ENCODE data around the gene LACC1.

LACC1 gene

DNA sequence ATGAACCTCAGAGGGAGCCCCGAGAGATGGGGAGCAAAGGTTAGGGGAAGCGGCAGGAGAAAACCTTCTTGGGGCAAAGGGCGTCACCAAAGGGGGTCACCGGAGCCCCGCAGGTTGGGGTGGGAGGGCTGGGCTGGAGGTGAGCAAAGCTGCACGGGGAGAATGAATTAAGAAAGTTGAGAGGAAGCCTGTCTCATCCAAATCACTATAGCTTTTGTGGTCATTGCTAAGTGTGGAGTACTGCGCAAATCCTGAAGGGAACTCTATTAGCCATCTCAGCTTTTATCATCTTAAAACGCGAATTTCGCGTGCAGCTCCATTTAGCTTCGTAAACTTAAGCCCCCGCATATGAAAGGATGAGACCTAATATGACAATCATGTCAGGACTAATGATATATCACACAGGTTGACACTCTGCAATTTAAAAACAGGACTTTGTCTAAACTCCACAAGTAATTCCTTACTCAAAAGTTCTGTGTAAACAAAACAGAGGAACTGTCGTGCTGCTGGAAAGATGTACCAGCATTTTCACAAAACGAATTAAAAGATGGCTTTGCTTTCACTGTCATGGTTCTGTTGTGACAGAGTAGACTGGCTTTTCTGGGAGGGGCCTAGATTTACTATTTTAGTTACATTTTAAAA lies 631 bp downstream of the LACC1 start:
- H3K9ac ChIP-seq (ENCODE audit: low read length) = no peak overlapping the region
- TF ChIP-seq EZH2 (optimal IDR thresholded peaks at IDR 0.05; ENCODE audit: low read depth, low read length) = no peak
- no peak for TF ChIP-seq CTCF (IDR thresholded peaks at IDR 0.05; ENCODE audit: low read length)
- no peak overlapping the region; the same call in 1 of the 2 replicates for H3K4me2 ChIP-seq (ENCODE audit: low read depth, low read length)
- H3K9me2 ChIP-seq (replicated peaks; ENCODE audit: insufficient read depth, low read length) = no peaks in the 10 kb centered on the region
- no peaks in the 10 kb centered on the region for H3K27me3 ChIP-seq (replicated peaks; ENCODE audit: insufficient read depth, low read length)
- no peak overlapping the region for H3K4me3 ChIP-seq (ENCODE audit: low read length)
- H3K4me1 ChIP-seq (ENCODE audit: low read length) = peaks cover 9% of the 10 kb centered on the region
- H4K20me1 ChIP-seq (ENCODE audit: insufficient read depth, low read length) = no peaks in the 10 kb centered on the region
- H3F3A ChIP-seq (ENCODE audit: insufficient read depth, low read length) = no peaks in the 10 kb centered on the region
- DNase-seq = no peak
- H3K9me3 ChIP-seq (replicated peaks; ENCODE audit: insufficient read depth, low read length) = no peaks in the 10 kb centered on the region
- no peak overlapping the region for H3K27ac ChIP-seq (ENCODE audit: low read length)
- no peaks in the 10 kb centered on the region for H3K36me3 ChIP-seq (replicated peaks; ENCODE audit: insufficient read depth, low read length)
- H3K79me2 ChIP-seq (ENCODE audit: low read length) = no peaks in the 10 kb centered on the region
- H2AFZ ChIP-seq (ENCODE audit: low read length) = no peak overlapping the region

DNA sequence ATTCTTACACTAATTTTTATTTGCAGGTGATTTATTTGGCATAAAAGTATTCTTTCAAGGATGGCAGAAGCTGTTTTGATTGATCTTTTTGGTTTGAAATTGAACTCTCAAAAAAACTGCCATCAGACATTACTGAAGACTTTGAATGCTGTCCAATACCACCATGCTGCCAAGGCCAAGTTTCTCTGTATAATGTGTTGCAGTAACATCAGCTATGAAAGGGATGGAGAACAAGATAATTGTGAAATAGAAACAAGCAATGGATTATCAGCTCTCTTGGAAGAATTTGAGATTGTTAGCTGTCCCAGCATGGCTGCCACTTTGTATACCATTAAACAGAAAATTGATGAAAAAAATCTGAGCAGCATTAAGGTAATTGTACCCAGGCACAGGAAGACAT lies 1.2 kb downstream of the LACC1 start:
- DNase-seq = no peak
- Histone ChIP-seq H3K9me2 (replicated peaks; ENCODE audit: insufficient read depth, low read length) (no peaks in the 10 kb centered on the region), H2AFZ (ENCODE audit: low read length) (no peak overlapping the region), H3K4me2 (ENCODE audit: low read depth, low read length) (no peak overlapping the region), H3K9me3 (replicated peaks; ENCODE audit: insufficient read depth, low read length) (no peaks in the 10 kb centered on the region), H3K36me3 (replicated peaks; ENCODE audit: insufficient read depth, low read length) (no peaks in the 10 kb centered on the region), H3K27me3 (replicated peaks; ENCODE audit: insufficient read depth, low read length) (no peaks in the 10 kb centered on the region), H3K79me2 (ENCODE audit: low read length) (no peaks in the 10 kb centered on the region), H4K20me1 (ENCODE audit: insufficient read depth, low read length) (no peaks in the 10 kb centered on the region), H3K4me1 (ENCODE audit: low read length) (peaks cover 9% of the 10 kb centered on the region), H3K27ac (ENCODE audit: low read length) (no peak overlapping the region), H3K9ac (ENCODE audit: low read length) (no peak overlapping the region), H3F3A (ENCODE audit: insufficient read depth, low read length) (no peaks in the 10 kb centered on the region), H3K4me3 (ENCODE audit: low read length) (no peak overlapping the region)
- no peak for TF ChIP-seq CTCF (IDR thresholded peaks at IDR 0.05; ENCODE audit: low read length)
- no peak for TF ChIP-seq EZH2 (optimal IDR thresholded peaks at IDR 0.05; ENCODE audit: low read depth, low read length)

DNA sequence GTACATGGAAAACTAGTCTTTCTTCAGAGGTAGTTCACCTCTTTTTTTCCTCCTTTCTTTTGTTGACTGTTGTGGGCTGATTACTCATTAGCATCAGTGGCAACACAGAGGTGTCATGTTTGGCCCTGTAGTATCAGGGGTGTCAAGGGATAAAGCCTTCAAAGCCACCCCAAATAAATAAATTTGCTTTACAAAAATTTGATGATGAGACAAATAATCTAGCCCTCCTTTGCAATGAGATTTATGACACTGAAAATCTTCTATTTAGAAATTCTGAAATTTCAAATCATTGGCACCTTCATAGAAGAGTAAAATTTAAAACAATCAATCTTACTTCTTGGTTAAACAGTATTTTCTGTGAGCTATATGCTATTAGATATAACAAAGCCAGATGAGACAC lies 1.9 kb downstream of the LACC1 start:
- Histone ChIP-seq H3K27ac (ENCODE audit: low read length) (no peak overlapping the region), H3F3A (ENCODE audit: insufficient read depth, low read length) (no peaks in the 10 kb centered on the region), H3K27me3 (replicated peaks; ENCODE audit: insufficient read depth, low read length) (no peaks in the 10 kb centered on the region), H3K9me2 (replicated peaks; ENCODE audit: insufficient read depth, low read length) (no peaks in the 10 kb centered on the region), H4K20me1 (ENCODE audit: insufficient read depth, low read length) (no peaks in the 10 kb centered on the region), H3K4me2 (ENCODE audit: low read depth, low read length) (no peak overlapping the region), H3K36me3 (replicated peaks; ENCODE audit: insufficient read depth, low read length) (no peaks in the 10 kb centered on the region), H3K9me3 (replicated peaks; ENCODE audit: insufficient read depth, low read length) (no peaks in the 10 kb centered on the region), H3K9ac (ENCODE audit: low read length) (no peak overlapping the region), H3K4me1 (ENCODE audit: low read length) (peaks cover 9% of the 10 kb centered on the region), H3K4me3 (ENCODE audit: low read length) (no peak overlapping the region), H3K79me2 (ENCODE audit: low read length) (no peaks in the 10 kb centered on the region), H2AFZ (ENCODE audit: low read length) (no peak overlapping the region)
- DNase-seq = no peak
- no peak for TF ChIP-seq EZH2phosphoT487 (IDR thresholded peaks at IDR 0.05; ENCODE audit: low read length)
- TF ChIP-seq EZH2 (optimal IDR thresholded peaks at IDR 0.05; ENCODE audit: low read depth, low read length) = no peak
- no peak for TF ChIP-seq CTCF (IDR thresholded peaks at IDR 0.05; ENCODE audit: low read length)

All from MM.1S (cell line).